NCI-H2107 treated with DMSO at 0.1 percent for 48 hours (cell line): ENCODE results near the gene TMEM151B.

ENCODE experiments used
- DNase-seq: peaks from one replicate; lab custom pipeline; 2025; ENCODE audit not compliant: unreplicated experiment; lab: John Stamatoyannopoulos, UW

The TMEM151B gene

GRCh38 chr6:44263354-44264100 is 6.7 kb upstream of the TMEM151B start:
- no peak for DNase-seq

DNA sequence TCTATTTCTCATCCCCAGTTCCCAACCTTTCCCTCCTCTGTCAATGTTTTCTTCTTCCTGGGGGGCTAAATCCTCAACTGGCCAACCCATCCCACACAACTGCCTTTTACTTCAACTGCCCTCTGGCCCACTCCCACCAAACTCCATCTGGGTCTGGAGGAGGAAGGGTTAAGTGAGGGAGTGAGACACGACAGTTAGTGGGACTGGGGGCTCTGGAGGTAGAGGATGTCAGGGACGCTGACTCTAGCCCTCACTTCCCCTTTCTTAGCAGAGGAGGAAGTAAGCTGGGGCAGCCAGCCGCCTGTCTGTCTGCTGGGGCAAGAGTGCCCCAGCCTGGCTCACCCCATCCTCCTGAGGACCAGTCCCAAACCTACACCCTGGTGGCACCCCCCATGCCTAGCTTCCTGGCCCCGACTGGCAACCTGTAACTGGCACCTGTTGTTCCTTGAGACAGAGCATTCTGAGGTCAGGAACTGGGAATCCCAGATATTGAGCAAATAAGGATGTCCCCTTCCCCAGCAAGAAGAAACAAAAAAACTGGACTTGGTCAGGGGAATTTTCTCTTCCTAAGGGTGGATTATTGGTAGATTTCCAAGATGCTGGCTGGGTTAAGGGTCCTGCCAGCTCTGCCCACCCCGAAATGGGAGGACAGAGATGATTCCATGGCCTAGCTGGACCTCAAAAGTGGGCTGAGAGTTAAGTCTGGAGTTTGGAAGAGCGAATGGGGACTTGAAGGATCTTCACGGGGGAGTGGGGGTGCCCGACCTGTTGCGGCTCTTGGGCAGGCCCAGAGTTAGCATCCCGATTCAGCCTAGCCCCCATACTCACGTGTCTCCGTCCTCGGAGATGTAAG is 5.9 kb upstream of the TMEM151B start:
- DNase-seq = no peak

- peak; percentile 31 for DNase-seq
Measured at GRCh38 chr6:44265007-44265721, 5.1 kb upstream of the TMEM151B start, which contains the start of gene NFKBIE. TSS of gene NFKBIE (minus strand) at chr6:44265551. CDS start at chr6:44265346, 205 bp downstream.

GRCh38 chr6:44265722-44266233 is 4.5 kb upstream of the TMEM151B start:
- DNase-seq = no peak

DNA sequence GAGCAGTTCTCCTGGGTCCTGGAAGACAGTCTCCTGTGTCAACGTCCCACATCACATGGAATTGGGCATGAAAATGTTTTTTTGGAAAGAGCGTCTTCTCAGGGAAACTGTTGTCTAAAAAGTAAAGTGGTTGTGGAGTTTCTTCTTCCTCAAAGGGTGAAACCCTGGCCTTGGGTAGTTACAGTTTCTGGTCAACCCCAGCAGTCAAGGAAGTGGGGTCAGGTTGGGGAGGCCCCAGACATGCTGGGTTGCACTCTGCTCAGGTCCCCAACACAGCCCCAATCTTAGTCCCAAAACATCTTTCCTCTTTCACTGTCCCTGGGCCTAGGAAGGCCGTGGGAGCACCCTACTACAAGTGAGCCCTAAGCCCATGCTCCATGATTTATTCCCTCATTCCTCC is 3.9 kb upstream of the TMEM151B start:
- DNase-seq = no peak

GRCh38 chr6:44267252-44267651 is 3.0 kb upstream of the TMEM151B start:
- no peak for DNase-seq

- DNase-seq = peak; percentile 17
Measured at GRCh38 chr6:44268095-44268628, 2.1 kb upstream of the TMEM151B start.

GRCh38 chr6:44269178-44269920 is 901 bp upstream of the TMEM151B start:
- DNase-seq = no peak

DNA sequence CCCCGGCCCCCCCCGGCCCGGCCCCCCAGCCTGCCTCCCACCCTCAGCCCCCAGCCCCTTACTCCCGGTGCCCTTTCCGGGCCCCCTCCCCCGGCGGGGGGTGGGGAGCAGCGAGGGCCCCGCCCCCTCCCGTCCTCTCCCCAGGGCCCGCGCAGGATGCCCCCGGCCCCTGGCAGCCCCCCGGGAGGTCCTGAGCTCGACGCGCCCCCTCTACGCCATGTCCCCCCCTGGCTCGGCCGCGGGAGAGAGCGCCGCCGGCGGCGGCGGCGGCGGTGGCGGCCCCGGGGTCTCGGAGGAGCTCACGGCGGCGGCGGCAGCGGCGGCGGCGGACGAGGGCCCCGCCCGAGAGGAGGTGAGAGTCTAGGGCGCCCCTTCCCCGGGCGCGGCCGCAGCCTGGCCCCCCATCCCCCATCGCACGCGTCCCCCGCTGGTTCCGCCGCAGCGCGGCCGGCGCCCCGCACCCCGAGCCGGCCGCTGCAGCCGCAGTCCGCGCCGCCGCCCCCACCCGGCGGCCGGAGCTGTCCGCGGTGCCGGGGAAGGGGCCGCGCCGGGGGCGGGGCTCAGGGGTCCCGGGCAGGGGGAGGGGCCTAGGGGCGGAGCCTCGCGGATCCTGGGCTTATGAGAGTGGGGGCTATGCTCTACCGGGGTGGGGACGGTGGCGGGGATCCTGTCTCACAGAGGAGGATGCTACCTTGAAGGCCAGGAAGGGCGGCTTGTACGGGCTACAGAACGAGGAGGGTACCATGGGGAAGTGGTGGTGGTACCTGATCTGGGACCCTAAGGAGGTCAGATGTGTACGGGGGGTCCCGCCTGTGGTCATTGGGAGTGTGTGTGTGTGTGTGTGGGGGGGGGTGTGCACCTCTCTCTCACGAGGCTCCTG is 516 bp downstream of the TMEM151B start:
- no peak for DNase-seq

- no peak for DNase-seq
Measured at GRCh38 chr6:44271406-44271723, 1.1 kb downstream of the TMEM151B start.

DNA sequence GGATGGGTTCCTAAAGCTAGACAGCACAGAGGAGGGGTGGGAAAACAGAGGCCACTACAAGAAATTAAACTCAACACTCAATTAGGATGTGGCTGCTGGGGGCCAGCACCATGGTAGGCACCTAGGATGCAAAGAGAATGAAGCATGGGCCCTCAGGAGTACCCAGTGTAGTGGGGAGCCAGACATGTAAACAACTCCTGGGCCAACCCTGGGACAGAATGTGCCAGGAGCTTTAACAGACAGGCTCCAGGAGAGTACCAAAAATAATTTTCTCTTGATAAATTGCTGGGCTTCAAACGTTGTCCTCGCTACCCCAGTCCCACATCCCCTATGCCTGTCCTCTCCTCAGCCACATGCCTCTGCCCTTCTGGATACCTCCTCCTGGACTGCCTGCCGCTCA is 1.7 kb downstream of the TMEM151B start:
- no peak for DNase-seq

- DNase-seq = no peak
Measured at GRCh38 chr6:44272529-44272928, 2.3 kb downstream of the TMEM151B start.

DNA sequence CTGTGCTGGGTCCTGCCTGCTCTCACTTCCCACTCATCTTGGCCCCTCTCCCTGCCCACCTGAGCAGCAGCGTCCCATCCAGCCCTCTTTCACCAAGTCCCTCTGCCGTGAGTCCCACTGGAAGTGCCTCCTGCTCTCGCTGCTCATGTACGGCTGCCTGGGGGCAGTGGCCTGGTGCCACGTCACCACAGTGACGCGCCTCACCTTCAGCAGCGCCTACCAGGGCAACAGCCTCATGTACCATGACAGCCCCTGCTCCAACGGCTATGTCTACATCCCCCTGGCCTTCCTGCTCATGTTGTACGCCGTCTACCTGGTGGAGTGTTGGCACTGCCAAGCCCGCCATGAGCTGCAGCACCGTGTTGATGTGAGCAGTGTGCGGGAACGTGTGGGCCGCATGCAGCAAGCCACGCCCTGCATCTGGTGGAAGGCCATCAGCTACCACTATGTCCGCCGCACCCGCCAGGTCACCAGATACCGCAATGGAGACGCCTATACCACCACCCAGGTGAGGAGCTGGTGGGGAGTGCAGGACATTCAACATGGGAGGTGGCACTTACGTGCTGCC is 2.8 kb downstream of the TMEM151B start:
- DNase-seq = no peak

GRCh38 chr6:44273617-44274016 is 3.4 kb downstream of the TMEM151B start:
- DNase-seq = no peak

- no peak for DNase-seq
Measured at GRCh38 chr6:44275271-44275748, 5.1 kb downstream of the TMEM151B start.

GRCh38 chr6:44275749-44276648 is 5.7 kb downstream of the TMEM151B start:
- DNase-seq = no peak

DNA sequence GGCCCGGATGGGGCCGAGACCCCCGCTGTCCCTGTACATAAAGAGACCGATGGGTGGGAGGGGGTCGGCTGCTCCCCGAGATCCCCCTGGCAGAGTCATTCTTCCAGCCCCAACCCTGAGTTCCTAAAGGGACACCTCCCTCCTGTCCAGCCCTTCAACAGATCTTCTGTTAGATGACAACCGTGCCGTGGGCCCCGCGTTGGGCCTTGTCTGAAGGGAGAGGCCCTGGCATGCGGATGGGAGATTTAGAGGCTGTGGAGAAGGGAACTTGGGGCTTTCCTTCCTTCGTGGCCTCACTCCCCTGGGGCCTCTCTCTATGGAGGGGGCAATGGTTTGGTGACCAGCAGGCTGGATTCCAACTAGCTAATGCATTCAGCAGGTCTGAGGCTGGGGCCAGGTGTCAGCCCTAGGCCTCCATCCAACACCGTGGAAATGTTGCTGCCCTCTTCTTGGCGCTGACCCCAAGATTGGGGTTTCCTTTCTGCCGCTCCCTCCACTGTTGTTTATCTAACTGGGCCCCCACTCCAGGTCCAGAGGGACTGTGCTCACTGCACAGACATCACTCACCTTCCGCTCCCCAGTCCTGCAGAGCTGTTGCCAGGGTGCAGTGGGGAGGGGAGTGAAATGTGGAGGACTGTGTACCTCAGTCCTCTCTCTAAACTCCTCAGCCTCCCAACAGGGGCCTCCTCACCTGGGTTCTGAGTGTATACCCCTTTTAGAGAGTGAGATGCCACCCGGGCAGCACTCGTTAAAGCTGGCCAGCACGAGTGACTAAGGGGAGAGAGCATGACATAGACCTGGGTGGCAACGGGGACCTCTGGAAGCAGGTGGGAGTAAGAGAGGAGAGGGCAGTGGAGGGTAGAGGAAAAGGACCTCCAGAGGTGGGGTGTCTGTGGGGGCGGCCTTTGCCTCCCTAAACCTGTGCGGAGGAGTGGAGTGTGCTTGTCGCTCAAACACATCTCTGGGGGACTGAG is 6.7 kb downstream of the TMEM151B start:
- DNase-seq = no peak
